Osteoblast (primary cell): ENCODE results near the gene STK33. TPM values are rescaled to one million over a fixed set of nuclear protein-coding genes. Genes with fewer than 3 reads are reported as not detected.

Experiments
- DNase-seq: peaks from one replicate; pipeline ENCODE4 v3.0.0; 2011; ENCODE audit warnings: low spot score, mixed read lengths; ENCODE audit not compliant: insufficient read length; ENCODE audit errors: missing footprints
- H2AFZ ChIP-seq: 2 replicates; pipeline ENCODE4 v1.6.0; 2011; ENCODE audit warnings: mild to moderate bottlenecking, low read length
- H3K27ac ChIP-seq: 2 replicates; pipeline ENCODE4 v1.5.1; 2011; ENCODE audit warnings: mild to moderate bottlenecking, low read depth, low read length, moderate library complexity
- H3K27me3 ChIP-seq: 2 replicates; pipeline ENCODE4 v1.6.0; 2012; ENCODE audit warnings: mild to moderate bottlenecking, control low read depth, inconsistent platforms, low read length, moderate library complexity; ENCODE audit not compliant: insufficient read depth
- H3K36me3 ChIP-seq: 2 replicates; pipeline ENCODE4 v1.5.1; 2011; ENCODE audit warnings: mild to moderate bottlenecking, low read length, control low read depth, moderate library complexity; ENCODE audit not compliant: insufficient read depth
- H3K4me1 ChIP-seq: 2 replicates; pipeline ENCODE4 v1.5.1; 2011; ENCODE audit warnings: mild to moderate bottlenecking, low read length, control low read depth, moderate library complexity; ENCODE audit not compliant: insufficient read depth
- H3K4me2 ChIP-seq: 2 replicates; pipeline ENCODE4 v1.6.0; 2011; ENCODE audit warnings: mild to moderate bottlenecking, low read length; ENCODE audit not compliant: insufficient read depth
- H3K4me3 ChIP-seq: fragments of 200-600 bp; sonication (generic); 3 replicates; pipeline ENCODE4 v1.5.1; 2012; ENCODE audit warnings: mild to moderate bottlenecking, low read length, inconsistent platforms; ENCODE audit not compliant: insufficient read depth
- H3K79me2 ChIP-seq: 2 replicates; pipeline ENCODE4 v1.6.0; 2012; ENCODE audit warnings: mild to moderate bottlenecking, low read length, control low read depth, inconsistent platforms; ENCODE audit not compliant: insufficient read depth
- H3K9me3 ChIP-seq: 2 replicates; pipeline ENCODE4 v1.5.1; 2011; ENCODE audit warnings: low read depth, low read length, control low read depth
- H4K20me1 ChIP-seq: 2 replicates; pipeline ENCODE4 v1.6.0; 2012; ENCODE audit warnings: mild to moderate bottlenecking, low read length, control low read depth; ENCODE audit not compliant: insufficient read depth
- total RNA-seq: library from RNA; depleted of rRNA; stranded (reverse); fragments of >200 nt; gene quantifications from 2 replicates; pipeline ENCODE4 v1.2.3, GENCODE V29; 2012
- TF ChIP-seq, protein P1 (sequence below): IDR thresholded peaks from 2 replicates; pipeline ENCODE4 v1.5.1; 2011; ENCODE audit warnings: mild to moderate bottlenecking, low read depth, low read length, moderate library complexity; ENCODE audit errors: extremely low read depth

Gene STK33
- 0.72 and 1.2 TPM in 2 replicates for total RNA-seq

GRCh38 chr11:8593935-8594909 lies at the start of gene STK33:
TSS of gene STK33 (minus strand) at chr11:8594228. CDS start at chr11:8474905, 119,323 bp downstream.
- H3K27ac ChIP-seq = no peak within 1 kb of the TSS
- H2AFZ ChIP-seq = peak within 1 kb of the TSS; percentile 62
- H3K4me2 ChIP-seq = peak within 1 kb of the TSS; percentile 77
- peak within 1 kb of the TSS; percentile 69 for H3K4me3 ChIP-seq
- no peaks in the 10 kb centered on the region for H3K79me2 ChIP-seq
- H4K20me1 ChIP-seq = no peaks in the 10 kb centered on the region
- peaks cover 35% of the 10 kb centered on the region for H3K27me3 ChIP-seq
- DNase-seq = peak; percentile 68
- TF ChIP-seq, protein P1, sequence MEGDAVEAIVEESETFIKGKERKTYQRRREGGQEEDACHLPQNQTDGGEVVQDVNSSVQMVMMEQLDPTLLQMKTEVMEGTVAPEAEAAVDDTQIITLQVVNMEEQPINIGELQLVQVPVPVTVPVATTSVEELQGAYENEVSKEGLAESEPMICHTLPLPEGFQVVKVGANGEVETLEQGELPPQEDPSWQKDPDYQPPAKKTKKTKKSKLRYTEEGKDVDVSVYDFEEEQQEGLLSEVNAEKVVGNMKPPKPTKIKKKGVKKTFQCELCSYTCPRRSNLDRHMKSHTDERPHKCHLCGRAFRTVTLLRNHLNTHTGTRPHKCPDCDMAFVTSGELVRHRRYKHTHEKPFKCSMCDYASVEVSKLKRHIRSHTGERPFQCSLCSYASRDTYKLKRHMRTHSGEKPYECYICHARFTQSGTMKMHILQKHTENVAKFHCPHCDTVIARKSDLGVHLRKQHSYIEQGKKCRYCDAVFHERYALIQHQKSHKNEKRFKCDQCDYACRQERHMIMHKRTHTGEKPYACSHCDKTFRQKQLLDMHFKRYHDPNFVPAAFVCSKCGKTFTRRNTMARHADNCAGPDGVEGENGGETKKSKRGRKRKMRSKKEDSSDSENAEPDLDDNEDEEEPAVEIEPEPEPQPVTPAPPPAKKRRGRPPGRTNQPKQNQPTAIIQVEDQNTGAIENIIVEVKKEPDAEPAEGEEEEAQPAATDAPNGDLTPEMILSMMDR = no peak
- peaks cover 5% of the 10 kb centered on the region for H3K4me1 ChIP-seq
- no peaks in the 10 kb centered on the region for H3K9me3 ChIP-seq
- no peaks in the 10 kb centered on the region for H3K36me3 ChIP-seq

DNA sequence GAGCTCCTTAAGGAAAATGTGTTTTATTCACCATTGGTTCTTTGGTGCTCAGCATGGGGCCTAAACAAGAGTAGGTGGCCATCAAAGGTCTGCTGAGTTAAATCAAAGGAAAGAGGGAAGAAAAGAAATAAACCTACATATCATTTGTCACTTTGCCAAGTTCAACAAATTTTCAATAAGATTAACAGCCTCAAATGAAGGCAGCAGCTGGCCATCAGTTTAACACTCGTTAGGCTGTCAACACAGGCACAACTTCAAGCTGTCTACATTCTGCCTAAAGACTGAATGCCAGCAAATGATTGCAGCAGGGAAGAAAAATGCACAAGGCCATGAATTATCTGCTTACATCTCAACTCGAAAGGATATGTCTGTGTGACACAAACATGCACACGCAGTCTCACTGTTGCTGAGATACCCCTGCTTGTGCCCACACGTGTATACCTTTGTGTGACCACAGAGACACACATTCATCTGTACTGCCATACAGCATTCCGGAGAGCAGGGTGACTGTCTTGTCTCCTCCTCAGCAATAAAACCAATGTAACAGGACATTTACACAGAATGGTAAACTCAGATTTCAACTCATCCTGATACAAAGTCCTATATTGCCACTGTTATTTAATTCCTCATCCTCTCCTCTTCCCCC lies 48.3 kb upstream of the STK33 start:
- Histone ChIP-seq H2AFZ (no peak overlapping the region), H3K27ac (no peak overlapping the region), H3K27me3 (no peaks in the 10 kb centered on the region)

DNA sequence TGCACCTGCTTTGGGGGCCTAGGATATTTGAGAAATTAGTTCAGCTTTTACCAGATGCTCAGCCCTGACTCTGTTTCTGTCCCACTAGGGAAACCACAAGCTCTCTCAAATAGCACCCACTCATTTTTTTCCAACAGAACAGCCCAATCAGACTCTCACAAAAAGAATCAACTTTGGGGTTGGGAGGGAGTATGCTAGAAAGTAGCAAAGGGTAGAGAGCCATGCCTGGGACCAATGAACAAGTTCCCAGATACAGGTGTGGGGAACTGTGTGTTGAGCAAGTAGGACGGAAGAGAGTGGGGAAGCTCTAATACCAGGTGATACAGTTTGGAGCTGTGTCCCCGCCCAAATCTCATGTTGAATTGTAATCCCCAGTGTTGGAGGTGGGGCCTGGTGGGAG lies 47.3 kb upstream of the STK33 start:
- H2AFZ ChIP-seq = no peak overlapping the region
- H3K36me3 ChIP-seq = peaks cover 12% of the 10 kb centered on the region
- no peak overlapping the region for H3K27ac ChIP-seq
- TF ChIP-seq, protein P1 = no peak
- no peak overlapping the region for H3K4me2 ChIP-seq
- no peaks in the 10 kb centered on the region for H3K9me3 ChIP-seq
- H3K4me1 ChIP-seq = peaks cover 6% of the 10 kb centered on the region
- H3K4me3 ChIP-seq = no peak overlapping the region
- H4K20me1 ChIP-seq = no peaks in the 10 kb centered on the region
- H3K79me2 ChIP-seq = no peaks in the 10 kb centered on the region
- no peak for DNase-seq
- no peaks in the 10 kb centered on the region for H3K27me3 ChIP-seq

More for the DNA sequence above, 48.3 kb upstream of the STK33 start:
- Histone ChIP-seq H3K4me3 (no peak overlapping the region), H3K9me3 (no peaks in the 10 kb centered on the region), H3K36me3 (peaks cover 15% of the 10 kb centered on the region), H3K79me2 (no peaks in the 10 kb centered on the region), H3K4me1 (peaks cover 6% of the 10 kb centered on the region), H4K20me1 (no peaks in the 10 kb centered on the region), H3K4me2 (no peak overlapping the region)
- no peak for DNase-seq
- TF ChIP-seq, protein P1 = no peak
